ENCODE measurements around the gene PITX1. TPM values are rescaled to one million over a fixed set of nuclear protein-coding genes. Genes with fewer than 3 reads are reported as not detected.

Gene PITX1
- total RNA-seq, 1 donor from 2014 or later: not detected

- Histone ChIP-seq H3K36me3 (ENCODE audit: control insufficient read depth, insufficient read depth, low read length) (no peaks in the 10 kb centered on the region), H3K27me3 (ENCODE audit: control insufficient read depth, insufficient read depth, low read length) (peaks cover 31% of the 10 kb centered on the region), H3K4me3 (ENCODE audit: low read depth, low read length) (no peak overlapping the region)
- DNase-seq (ENCODE audit: low read depth): no peak
- TF ChIP-seq, protein P1, sequence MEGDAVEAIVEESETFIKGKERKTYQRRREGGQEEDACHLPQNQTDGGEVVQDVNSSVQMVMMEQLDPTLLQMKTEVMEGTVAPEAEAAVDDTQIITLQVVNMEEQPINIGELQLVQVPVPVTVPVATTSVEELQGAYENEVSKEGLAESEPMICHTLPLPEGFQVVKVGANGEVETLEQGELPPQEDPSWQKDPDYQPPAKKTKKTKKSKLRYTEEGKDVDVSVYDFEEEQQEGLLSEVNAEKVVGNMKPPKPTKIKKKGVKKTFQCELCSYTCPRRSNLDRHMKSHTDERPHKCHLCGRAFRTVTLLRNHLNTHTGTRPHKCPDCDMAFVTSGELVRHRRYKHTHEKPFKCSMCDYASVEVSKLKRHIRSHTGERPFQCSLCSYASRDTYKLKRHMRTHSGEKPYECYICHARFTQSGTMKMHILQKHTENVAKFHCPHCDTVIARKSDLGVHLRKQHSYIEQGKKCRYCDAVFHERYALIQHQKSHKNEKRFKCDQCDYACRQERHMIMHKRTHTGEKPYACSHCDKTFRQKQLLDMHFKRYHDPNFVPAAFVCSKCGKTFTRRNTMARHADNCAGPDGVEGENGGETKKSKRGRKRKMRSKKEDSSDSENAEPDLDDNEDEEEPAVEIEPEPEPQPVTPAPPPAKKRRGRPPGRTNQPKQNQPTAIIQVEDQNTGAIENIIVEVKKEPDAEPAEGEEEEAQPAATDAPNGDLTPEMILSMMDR (IDR thresholded peaks at IDR 0.05; ENCODE audit: insufficient read depth, low read length, poor library complexity, severe bottlenecking): no peak
Measured at GRCh38 chr5:135064235-135064570, 30.2 kb upstream of the PITX1 start.

DNA sequence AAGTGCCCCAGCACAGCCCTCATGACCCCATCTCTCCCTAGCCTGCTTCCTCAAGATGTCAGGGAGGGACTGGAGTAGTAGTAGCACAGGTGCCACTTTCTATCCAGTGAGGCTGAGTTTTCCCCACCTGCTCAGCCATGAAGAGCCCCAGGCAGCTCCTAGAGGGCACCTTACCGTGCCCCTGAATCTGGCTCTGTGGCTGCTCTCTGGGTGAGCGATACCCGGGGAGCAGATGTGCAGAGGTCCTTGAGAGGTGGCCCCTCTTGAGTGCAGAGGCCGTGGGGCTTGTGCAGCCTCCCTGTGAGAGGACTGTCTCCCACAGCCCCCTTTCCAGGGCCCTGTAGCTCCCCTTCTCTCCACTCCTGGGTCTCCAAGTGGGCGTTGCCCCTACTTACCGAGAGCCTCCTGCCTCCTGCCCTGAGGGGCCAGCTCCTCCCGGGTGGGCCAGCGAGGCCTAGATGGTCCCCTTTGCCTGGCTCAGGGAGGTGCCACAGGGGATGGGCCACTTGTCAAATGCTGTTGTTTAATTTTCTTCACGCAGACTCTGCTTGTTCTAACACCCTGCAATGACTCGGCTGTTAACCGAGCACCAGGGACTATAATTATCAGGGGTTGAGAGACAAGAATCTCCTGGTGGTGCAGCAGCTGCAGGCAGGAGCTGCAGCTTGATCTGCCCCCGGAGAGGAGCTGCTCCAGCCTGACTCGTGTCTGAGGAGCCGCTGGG lies 29.6 kb upstream of the PITX1 start:
- peaks cover 30% of the 10 kb centered on the region for H3K27me3 ChIP-seq (ENCODE audit: control insufficient read depth, insufficient read depth, low read length)
- H3K36me3 ChIP-seq (ENCODE audit: control insufficient read depth, insufficient read depth, low read length): no peaks in the 10 kb centered on the region
- TF ChIP-seq, protein P1 (IDR thresholded peaks at IDR 0.05; ENCODE audit: insufficient read depth, low read length, poor library complexity, severe bottlenecking): no peak
- DNase-seq (ENCODE audit: low read depth): no peak
- no peak overlapping the region for H3K4me3 ChIP-seq (ENCODE audit: low read depth, low read length)

DNA sequence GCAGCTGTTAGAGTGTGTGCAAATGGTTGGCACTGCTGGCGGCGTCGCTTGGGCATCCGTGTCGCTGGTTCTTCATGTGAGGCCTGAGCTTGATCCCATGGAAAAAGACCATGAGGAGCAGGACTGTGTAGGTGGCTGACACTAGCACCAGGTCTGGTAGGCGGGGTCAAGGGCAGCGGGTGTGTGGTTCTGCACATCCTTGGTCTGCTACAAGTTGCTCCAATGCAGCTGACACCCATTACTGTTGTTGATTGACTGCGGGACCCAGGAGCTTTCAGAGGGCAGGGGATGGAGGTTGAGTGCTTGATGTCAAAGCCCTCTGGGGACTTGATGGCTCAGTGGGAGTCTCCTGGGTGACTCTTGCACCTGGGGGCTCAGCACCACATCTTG lies 29.0 kb upstream of the PITX1 start:
- Histone ChIP-seq H3K36me3 (ENCODE audit: control insufficient read depth, insufficient read depth, low read length) (no peaks in the 10 kb centered on the region), H3K4me3 (ENCODE audit: low read depth, low read length) (no peak overlapping the region), H3K27me3 (ENCODE audit: control insufficient read depth, insufficient read depth, low read length) (peaks cover 33% of the 10 kb centered on the region)
- DNase-seq (ENCODE audit: low read depth): no peak
- TF ChIP-seq, protein P1 (IDR thresholded peaks at IDR 0.05; ENCODE audit: insufficient read depth, low read length, poor library complexity, severe bottlenecking): no peak

GRCh38 chr5:135062216-135063055 lies 28.4 kb upstream of the PITX1 start:
- no peak for DNase-seq (ENCODE audit: low read depth)
- H3K4me3 ChIP-seq (ENCODE audit: low read depth, low read length): no peak overlapping the region
- TF ChIP-seq, protein P1 (IDR thresholded peaks at IDR 0.05; ENCODE audit: insufficient read depth, low read length, poor library complexity, severe bottlenecking): no peak
- H3K27me3 ChIP-seq (ENCODE audit: control insufficient read depth, insufficient read depth, low read length): peaks cover 32% of the 10 kb centered on the region
- no peaks in the 10 kb centered on the region for H3K36me3 ChIP-seq (ENCODE audit: control insufficient read depth, insufficient read depth, low read length)

GRCh38 chr5:135061001-135061400 lies 27.0 kb upstream of the PITX1 start:
- Histone ChIP-seq H3K4me3 (ENCODE audit: low read depth, low read length) (no peak overlapping the region), H3K27me3 (ENCODE audit: control insufficient read depth, insufficient read depth, low read length) (peaks cover 24% of the 10 kb centered on the region), H3K36me3 (ENCODE audit: control insufficient read depth, insufficient read depth, low read length) (no peaks in the 10 kb centered on the region)
- TF ChIP-seq, protein P1 (IDR thresholded peaks at IDR 0.05; ENCODE audit: insufficient read depth, low read length, poor library complexity, severe bottlenecking): no peak
- no peak for DNase-seq (ENCODE audit: low read depth)
